Transverse colon (tissue), 4 donors: ENCODE data around the gene ATG5. TPM values are rescaled to one million over a fixed set of nuclear protein-coding genes. Genes with fewer than 3 reads are reported as not detected.
"Not testable (repeated sequence)": the region's sequence is repeated elsewhere in the genome, so short reads cannot be mapped to it uniquely, and the experiment has no call there.

Experiments used
- DNase-seq: peaks from one replicate; pipeline ENCODE4 v3.0.0-alpha.2; 2019
- H3K27ac ChIP-seq, 4 donors: fragments of 200-600 bp; sonication (generic); 2 replicates each; pipeline ENCODE4 v1.5.1; 2016 to 2018; ENCODE audit warnings: inconsistent platforms in 4 of 4
- H3K27me3 ChIP-seq: fragments of 200-600 bp; sonication (generic); 2 replicates; pipeline ENCODE4 v1.5.1; 2017; ENCODE audit warnings: inconsistent platforms
- H3K36me3 ChIP-seq, 4 donors: fragments of 200-600 bp; sonication (generic); 2 replicates each; pipeline ENCODE4 v1.5.1; 2017 to 2019; ENCODE audit warnings: inconsistent platforms in 4 of 4
- H3K4me1 ChIP-seq, 4 donors: fragments of 200-600 bp; sonication (generic); 2 replicates each; pipeline ENCODE4 v1.5.1; 2017 to 2020; ENCODE audit warnings: inconsistent platforms in 4 of 4
- H3K4me3 ChIP-seq, 4 donors: fragments of 200-600 bp; sonication (generic); 1 replicate in 1 of 4; 2 replicates in 3 of 4; pipeline versions ENCODE4 v1.5.1 to v1.6.1; 2017 to 2019; ENCODE audit warnings: inconsistent platforms in 4 of 4
- H3K9me3 ChIP-seq, 2 donors: fragments of 200-600 bp; sonication (generic); 2 replicates each; pipeline ENCODE4 v1.5.1; 2017 to 2019; ENCODE audit warnings: inconsistent platforms in 2 of 2
- CTCF ChIP-seq, 5 experiments: fragments of 200-600 bp in 3 of 5; fragments of 450-650 bp in 2 of 5; sonication (generic) in 3 of 5; IDR thresholded peaks; 1 replicate in 2 of 5; 2 replicates in 3 of 5; pipeline ENCODE4 v1.5.1; 2016 to 2017; ENCODE audit warnings: antibody characterized with exemption in 5 of 5, inconsistent platforms in 3 of 5, mild to moderate bottlenecking in 2 of 5, moderate library complexity in 1 of 5
- EP300 ChIP-seq: sonication (generic); formaldehyde crosslinking; IDR thresholded peaks from one replicate; pipeline ENCODE4 v1.6.1; 2017; ENCODE audit warnings: antibody characterized with exemption, low read depth
- POLR2A ChIP-seq: fragments of 450-650 bp; IDR thresholded peaks from one replicate; pipeline ENCODE4 v1.6.1; 2016; ENCODE audit warnings: antibody characterized with exemption, mild to moderate bottlenecking, moderate library complexity
- POLR2AphosphoS5 ChIP-seq, 3 donors: sonication (generic); formaldehyde crosslinking; IDR thresholded peaks; one replicate each; pipeline ENCODE4 v1.6.1; 2016; ENCODE audit warnings: antibody characterized with exemption in 3 of 3
- WGBS, 2 donors: methylation state at CpG; one replicate each; pipeline ENCODE4 v1.1.5; 2018; ENCODE audit warnings: low coverage in 1 of 2; 5-methylcytosine and 5-hydroxymethylcytosine counted together
- in situ Hi-C, 4 donors: fragments of 200-750 bp; cut with MboI; loops; one replicate each; pipeline versions ENCODE4 v1.15.0 to v1.15.1; 2017; ENCODE audit warnings: low sequenced_read_pairs in 3 of 4, low pct_ligation_motif_present in 1 of 4, low pct_unique_long_range_greater_than_20kb in 1 of 4
- intact Hi-C: fragments of 100-400 bp; cut with DNase I; formaldehyde crosslinking; loops from one replicate; pipeline ENCODE4 v1.15.1; 2023; ENCODE audit warnings: low total_unique reads
- total RNA-seq, 4 donors: library from RNA; depleted of rRNA; stranded (reverse); fragments of >200 nt; gene quantifications; one replicate each; pipeline ENCODE4 v1.1.0, GENCODE V29; 2016

Gene ATG5
- total RNA-seq, 4 donors from 2014 or later = 21.7 to 56.4 (median 44.9) TPM

- in situ Hi-C loops (no loop called here), intact Hi-C loops (no loop called here)
- TF ChIP-seq CTCF (IDR thresholded peaks at IDR 0.05) = no peak
- no peak for TF ChIP-seq EP300
- no peak for TF ChIP-seq POLR2AphosphoS5 (IDR thresholded peaks at IDR 0.05)
- TF ChIP-seq POLR2A = no peak
- Histone ChIP-seq H3K27ac (no peak overlapping the region), H3K4me1 (no peaks in the 10 kb centered on the region), H3K27me3 (no peaks in the 10 kb centered on the region), H3K4me3 (no peak overlapping the region), H3K9me3 (no peaks in the 10 kb centered on the region), H3K36me3 (no peaks in the 10 kb centered on the region)
- DNase-seq = no peak
These were observed 70.9 kb downstream of the ATG5 start for GRCh38 chr6:106254636-106255035.

- WGBS, 2 donors = 92 to 94% methylated on average over 1 of the region's 1 CpG
- Histone ChIP-seq H3K27ac (no peak overlapping the region), H3K4me3 (no peak overlapping the region), H3K4me1 (no peaks in the 10 kb centered on the region), H3K9me3 (no peaks in the 10 kb centered on the region), H3K27me3 (no peaks in the 10 kb centered on the region), H3K36me3 (no peaks in the 10 kb centered on the region)
- intact Hi-C loops = no loop called here
- DNase-seq = no peak
- in situ Hi-C loops = no loop called here
- TF ChIP-seq POLR2AphosphoS5 (IDR thresholded peaks at IDR 0.05) = no peak
- no peak for TF ChIP-seq CTCF (IDR thresholded peaks at IDR 0.05)
- no peak for TF ChIP-seq POLR2A
- TF ChIP-seq EP300 = no peak
These were observed 71.8 kb downstream of the ATG5 start for GRCh38 chr6:106253731-106254130.

- H3K27me3 ChIP-seq = no peaks in the 10 kb centered on the region
- DNase-seq = no peak
- H3K4me1 ChIP-seq = no peaks in the 10 kb centered on the region
- no peak overlapping the region for H3K4me3 ChIP-seq
- intact Hi-C loops = no loop called here
- H3K36me3 ChIP-seq = no peaks in the 10 kb centered on the region
- H3K9me3 ChIP-seq = no peaks in the 10 kb centered on the region
- 71 to 88% methylated on average over 1 of the region's 1 CpG for WGBS, 2 donors
- H3K27ac ChIP-seq = no peak overlapping the region
- in situ Hi-C loops = no loop called here
- TF ChIP-seq EP300 (no peak), POLR2AphosphoS5 (IDR thresholded peaks at IDR 0.05) (no peak), CTCF (IDR thresholded peaks at IDR 0.05) (no peak), POLR2A (no peak)
These were observed 72.4 kb downstream of the ATG5 start for GRCh38 chr6:106253172-106253571.

- TF ChIP-seq POLR2A (no peak), CTCF (IDR thresholded peaks at IDR 0.05) (no peak), EP300 (no peak), POLR2AphosphoS5 (IDR thresholded peaks at IDR 0.05) (no peak)
- Histone ChIP-seq H3K27ac (no peak overlapping the region), H3K4me3 (no peak overlapping the region), H3K9me3 (no peaks in the 10 kb centered on the region), H3K36me3 (peaks cover 0 to 3% (median 0%) of the 10 kb centered on the region in 4 donors), H3K4me1 (no peaks in the 10 kb centered on the region), H3K27me3 (no peaks in the 10 kb centered on the region)
- 90 to 93% methylated on average over 2 of the region's 2 CpGs for WGBS, 2 donors
- in situ Hi-C loops (no loop called here), intact Hi-C loops (no loop called here)
- no peak for DNase-seq
These were observed 72.9 kb downstream of the ATG5 start for GRCh38 chr6:106252687-106253086.

- DNase-seq, in situ Hi-C loops, H3K9me3 ChIP-seq, intact Hi-C loops, H3K36me3 ChIP-seq, H3K4me1 ChIP-seq, H3K27ac ChIP-seq, H3K4me3 ChIP-seq, H3K27me3 ChIP-seq: not testable (repeated sequence)
- WGBS, 2 donors = 94 to 98% methylated on average over 6 to 8 of the region's 8 CpGs
These were observed 73.9 kb downstream of the ATG5 start for GRCh38 chr6:106251531-106252255.
